SK-N-SH (cell line): ENCODE measurements around the gene DNMT3A. TPM values are rescaled to one million over a fixed set of nuclear protein-coding genes. Genes with fewer than 3 reads are reported as not detected.

ENCODE experiments used
- CTCF ChIA-PET: fragments of 300-600, 350-600 bp; formaldehyde crosslinking; extraction: SDS; loops from one replicate; lab custom pipeline; 2021; lab: Yijun Ruan, JAX
- POLR2A ChIA-PET: fragments of 350-600 bp; sonication (Branson Sonifier 250); formaldehyde crosslinking; extraction: SDS; loops from one replicate; lab custom pipeline; 2020; ENCODE audit warnings: antibody characterized with exemption, inconsistent platforms; lab: Yijun Ruan, JAX
- DNase-seq: peaks from one replicate; pipeline ENCODE4 v3.0.0; 2012
- H2AFZ ChIP-seq: fragments of 200-600 bp; sonication (generic); 2 replicates; pipeline ENCODE4 v1.8.1; 2016; ENCODE audit warnings: antibody characterized with exemption, mild to moderate bottlenecking, low read depth
- H3F3A ChIP-seq: fragments of 200-600 bp; sonication (generic); replicated peaks from 2 replicates; pipeline ENCODE3; 2016; ENCODE audit warnings: antibody characterized with exemption, mild to moderate bottlenecking; ENCODE audit not compliant: insufficient read depth
- H3K27ac ChIP-seq, 2 experiments: fragments of 200-500 bp in 1 of 2; fragments of 200-600 bp in 1 of 2; sonication (Bioruptor generic) in 1 of 2; sonication (generic), shearing (Covaris generic) in 1 of 2; 2 replicates each; pipeline versions ENCODE4 v1.5.1 to v1.6.1; 2014 to 2016; ENCODE audit warnings: low read depth in 2 of 2, inconsistent platforms in 1 of 2, low read length in 1 of 2, mild to moderate bottlenecking in 1 of 2, mixed read lengths in 1 of 2
- H3K27me3 ChIP-seq: fragments of 200-600 bp; sonication (generic), shearing (Covaris generic); 2 replicates; pipeline ENCODE4 v1.6.1; 2016; ENCODE audit warnings: mixed run types; ENCODE audit not compliant: insufficient read depth
- H3K36me3 ChIP-seq, 2 experiments: fragments of 200-500 bp in 1 of 2; fragments of 200-600 bp in 1 of 2; sonication (Bioruptor generic) in 1 of 2; sonication (generic) in 1 of 2; replicated peaks in 1 of 2; 2 replicates each; pipeline versions ENCODE3 to v1.5.1; 2014 to 2016; ENCODE audit warnings: low read length in 1 of 2, mild to moderate bottlenecking in 1 of 2; ENCODE audit not compliant: insufficient read depth in 2 of 2, control insufficient read depth in 1 of 2
- H3K4me1 ChIP-seq, 2 experiments: fragments of 200-500 bp in 1 of 2; fragments of 200-600 bp in 1 of 2; sonication (Bioruptor generic) in 1 of 2; sonication (generic), shearing (Covaris generic) in 1 of 2; 2 replicates each; pipeline versions ENCODE4 v1.5.1 to v1.6.1; 2014 to 2016; ENCODE audit warnings: low read depth in 1 of 2, low read length in 1 of 2, mixed run types in 1 of 2; ENCODE audit not compliant: insufficient read depth in 2 of 2, control insufficient read depth in 1 of 2
- H3K4me2 ChIP-seq: fragments of 200-600 bp; sonication (generic), shearing (Covaris generic); 2 replicates; pipeline ENCODE4 v1.6.1; 2017; ENCODE audit warnings: mixed run types
- H3K4me3 ChIP-seq, 2 experiments: fragments of 200-500 bp in 1 of 2; fragments of 200-600 bp in 1 of 2; sonication (Bioruptor generic) in 1 of 2; sonication (generic), shearing (Covaris generic) in 1 of 2; 2 replicates each; pipeline versions ENCODE4 v1.5.1 to v1.8.1; 2014 to 2016; ENCODE audit warnings: low read depth in 2 of 2, inconsistent platforms in 1 of 2, low read length in 1 of 2, mild to moderate bottlenecking in 1 of 2, mixed read lengths in 1 of 2, moderate library complexity in 1 of 2
- H3K79me2 ChIP-seq: fragments of 200-600 bp; sonication (generic); 2 replicates; pipeline ENCODE4 v1.8.1; 2017; ENCODE audit warnings: mild to moderate bottlenecking; ENCODE audit not compliant: insufficient read depth
- H3K9ac ChIP-seq: fragments of 200-600 bp; sonication (generic); 2 replicates; pipeline ENCODE4 v1.6.1; 2017; ENCODE audit warnings: mixed run types
- H3K9me2 ChIP-seq: fragments of 200-600 bp; sonication (generic); 2 replicates; pipeline ENCODE4 v1.6.1; 2017; ENCODE audit warnings: mixed run types
- H3K9me3 ChIP-seq: fragments of 200-600 bp; sonication (generic); 2 replicates; pipeline ENCODE4 v1.6.1; 2017; ENCODE audit warnings: mixed run types, mild to moderate bottlenecking, moderate library complexity
- H4K20me1 ChIP-seq: fragments of 200-600 bp; sonication (generic); 2 replicates; pipeline ENCODE4 v1.6.1; 2017; ENCODE audit warnings: mild to moderate bottlenecking, mixed run types; ENCODE audit not compliant: insufficient read depth
- CHD2 ChIP-seq: fragments of 150-350 bp; IDR thresholded peaks from 2 replicates; pipeline ENCODE4 v1.6.1; 2018; ENCODE audit warnings: low read length; ENCODE audit not compliant: partially characterized antibody
- ELF1 ChIP-seq: IDR thresholded peaks from 2 replicates; pipeline ENCODE4 v1.4.0; 2012
- EP300 ChIP-seq, 2 experiments: IDR thresholded peaks; 2 replicates each; pipeline versions ENCODE4 v1.4.0 to v1.6.1; 2012; ENCODE audit warnings: borderline replicate concordance in 1 of 2, low read depth in 1 of 2, low read length in 1 of 2
- FOSL2 ChIP-seq: IDR thresholded peaks from 2 replicates; pipeline ENCODE4 v1.4.0; 2012; ENCODE audit warnings: low read depth, mild to moderate bottlenecking, moderate library complexity, borderline replicate concordance
- FOXJ3 ChIP-seq: sonication (generic); formaldehyde crosslinking; IDR thresholded peaks from 2 replicates; pipeline ENCODE4 v1.5.1; 2020; ENCODE audit warnings: mild to moderate bottlenecking, missing genetic modification reagents
- FOXM1 ChIP-seq: IDR thresholded peaks from 2 replicates; pipeline ENCODE4 v1.4.0; 2012; ENCODE audit warnings: low read depth, mild to moderate bottlenecking
- MEF2A ChIP-seq: IDR thresholded peaks from 2 replicates; pipeline ENCODE4 v1.4.0; 2012; ENCODE audit warnings: low read depth, borderline replicate concordance
- MXI1 ChIP-seq: IDR thresholded peaks from 2 replicates; pipeline ENCODE4 v1.6.1; 2012; ENCODE audit warnings: mild to moderate bottlenecking, low read depth, low read length, improper control_type of control experiment
- NFIC ChIP-seq: IDR thresholded peaks from 2 replicates; pipeline ENCODE4 v1.4.0; 2012; ENCODE audit warnings: borderline replicate concordance
- NRF1 ChIP-seq: IDR thresholded peaks from 2 replicates; pipeline ENCODE4 v1.6.1; 2012; ENCODE audit warnings: low read depth, mild to moderate bottlenecking, low read length
- POLR2AphosphoS5 ChIP-seq: IDR thresholded peaks from 2 replicates; pipeline ENCODE4 v1.6.1; 2012; ENCODE audit warnings: low read depth, low read length
- RCOR1 ChIP-seq: fragments of 150-350 bp; IDR thresholded peaks from 2 replicates; pipeline ENCODE4 v1.6.1; 2017; ENCODE audit warnings: antibody characterized with exemption, low read length
- RXRA ChIP-seq: IDR thresholded peaks from 2 replicates; pipeline ENCODE4 v1.4.0; 2012; ENCODE audit warnings: low read depth, mild to moderate bottlenecking, borderline replicate concordance
- SMC3 ChIP-seq: IDR thresholded peaks from 2 replicates; pipeline ENCODE4 v1.6.1; 2012; ENCODE audit warnings: low read depth, low read length, improper control_type of control experiment
- TAF1 ChIP-seq: IDR thresholded peaks from 2 replicates; pipeline ENCODE4 v1.6.1; 2012; ENCODE audit warnings: low read depth, mild to moderate bottlenecking, low read length, moderate library complexity, borderline replicate concordance
- YY1 ChIP-seq: IDR thresholded peaks from 2 replicates; pipeline ENCODE4 v1.4.0; 2012; ENCODE audit warnings: low read depth, mild to moderate bottlenecking
- WGBS: methylation state at CpG from one replicate; pipeline ENCODE4 v1.1.6; 2017; ENCODE audit warnings: low lambda C conversion rate; 5-methylcytosine and 5-hydroxymethylcytosine counted together
- polyA plus RNA-seq, 3 experiments: library from polyadenylated mRNA; depleted of rRNA; stranded (reverse); fragments of >200 nt; gene quantifications; 2 replicates each; pipeline ENCODE4 v1.2.3, GENCODE V29; 2012
- TF ChIP-seq, protein P1 (sequence below): fragments of 150-350 bp; IDR thresholded peaks from 2 replicates; pipeline ENCODE4 v1.6.1; 2017; ENCODE audit warnings: antibody characterized with exemption, low read length, low read depth, borderline replicate concordance
- TF ChIP-seq, protein P2 (sequence below): IDR thresholded peaks from 2 replicates; pipeline ENCODE4 v1.4.0; 2012; ENCODE audit warnings: low read depth, borderline replicate concordance
- TF ChIP-seq, protein P3 (sequence below): IDR thresholded peaks from 2 replicates; pipeline ENCODE4 v1.4.0; 2012; ENCODE audit warnings: low read depth, borderline replicate concordance

The DNMT3A gene
- polyA plus RNA-seq, 1 of the 3 experiments (the other 2 are of a cell fraction), result 5.6 TPM

DNA sequence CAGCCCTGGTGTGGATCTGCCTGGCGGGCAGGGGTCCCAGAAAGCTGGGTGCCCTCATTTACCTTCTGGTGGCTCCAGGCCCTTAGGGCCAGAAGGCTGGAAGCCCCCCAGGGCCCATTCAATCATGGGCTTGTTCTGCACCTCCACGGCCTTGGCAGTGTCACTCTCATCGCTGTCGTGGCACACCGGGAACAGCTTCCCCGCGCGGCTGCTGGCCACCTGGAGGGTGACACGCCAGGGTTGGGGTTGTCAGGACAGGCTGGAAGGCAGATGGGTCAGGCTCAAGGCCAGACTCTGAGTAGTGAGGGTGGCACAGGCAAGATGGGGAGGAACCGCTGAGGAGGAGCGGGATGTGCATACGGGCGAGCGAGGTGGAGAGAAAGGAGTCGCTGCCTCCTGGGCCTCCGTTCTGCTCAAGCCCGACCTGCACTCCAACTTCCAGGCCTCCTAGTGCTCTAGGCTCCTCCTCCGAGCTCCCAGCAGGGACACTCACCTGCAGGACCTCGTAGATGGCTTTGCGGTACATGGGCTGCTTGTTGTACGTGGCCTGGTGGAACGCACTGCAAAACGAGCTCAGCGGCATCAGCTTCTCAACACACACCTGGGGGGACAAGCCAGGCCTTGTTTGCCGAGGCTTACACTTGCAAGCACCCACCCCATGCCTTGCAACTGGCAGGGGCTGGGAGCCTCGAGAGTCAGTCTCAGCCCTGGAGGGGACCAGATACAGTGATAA, 95.0 kb downstream of the DNMT3A start:
- no peaks in the 10 kb centered on the region for H3K27me3 ChIP-seq
- no peaks in the 10 kb centered on the region for H3F3A ChIP-seq
- DNase-seq, result no peak
- H2AFZ ChIP-seq, result no peak overlapping the region
- H3K79me2 ChIP-seq, result no peaks in the 10 kb centered on the region
- H3K4me1 ChIP-seq, result peaks cover 6 to 25% of the 10 kb centered on the region in 2 experiments; a peak in 3 of 4 replicates
- 97% methylated on average over 23 of the region's 26 CpGs for WGBS
- POLR2A ChIA-PET, result no interaction called here
- no peak overlapping the region for H3K4me2 ChIP-seq
- H4K20me1 ChIP-seq, result no peaks in the 10 kb centered on the region
- TF ChIP-seq SMC3, result no peak
- no peak for TF ChIP-seq FOXM1
- no peak for TF ChIP-seq POLR2AphosphoS5
- TF ChIP-seq RXRA, result no peak
- no peak for TF ChIP-seq NFIC
- TF ChIP-seq FOSL2, result no peak
- no peak for TF ChIP-seq MEF2A
- TF ChIP-seq, protein P1, sequence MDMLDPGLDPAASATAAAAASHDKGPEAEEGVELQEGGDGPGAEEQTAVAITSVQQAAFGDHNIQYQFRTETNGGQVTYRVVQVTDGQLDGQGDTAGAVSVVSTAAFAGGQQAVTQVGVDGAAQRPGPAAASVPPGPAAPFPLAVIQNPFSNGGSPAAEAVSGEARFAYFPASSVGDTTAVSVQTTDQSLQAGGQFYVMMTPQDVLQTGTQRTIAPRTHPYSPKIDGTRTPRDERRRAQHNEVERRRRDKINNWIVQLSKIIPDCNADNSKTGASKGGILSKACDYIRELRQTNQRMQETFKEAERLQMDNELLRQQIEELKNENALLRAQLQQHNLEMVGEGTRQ, result no peak
- TF ChIP-seq TAF1, result no peak
- no peak for TF ChIP-seq NRF1
- TF ChIP-seq EP300 (IDR thresholded peaks at IDR 0.05; ENCODE audit: borderline replicate concordance in 1 of 2, low read depth in 1 of 2, low read length in 1 of 2), result no peak
- no peak for TF ChIP-seq RCOR1
- TF ChIP-seq ELF1, result no peak
- TF ChIP-seq, protein P2, sequence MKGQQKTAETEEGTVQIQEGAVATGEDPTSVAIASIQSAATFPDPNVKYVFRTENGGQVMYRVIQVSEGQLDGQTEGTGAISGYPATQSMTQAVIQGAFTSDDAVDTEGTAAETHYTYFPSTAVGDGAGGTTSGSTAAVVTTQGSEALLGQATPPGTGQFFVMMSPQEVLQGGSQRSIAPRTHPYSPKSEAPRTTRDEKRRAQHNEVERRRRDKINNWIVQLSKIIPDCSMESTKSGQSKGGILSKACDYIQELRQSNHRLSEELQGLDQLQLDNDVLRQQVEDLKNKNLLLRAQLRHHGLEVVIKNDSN, result no peak
- no peak for TF ChIP-seq FOXJ3 (CRISPR knock-in tag)
- H3K36me3 ChIP-seq, result peaks cover 11 to 73% of the 10 kb centered on the region in 2 experiments
- no peak overlapping the region for H3K9ac ChIP-seq
- H3K9me3 ChIP-seq, result no peaks in the 10 kb centered on the region
- no peaks in the 10 kb centered on the region for H3K9me2 ChIP-seq
- H3K27ac ChIP-seq, result no peak overlapping the region; a peak in 1 of 4 replicates
- CTCF ChIA-PET, result interaction anchor here (0.6 to 2.9 kb wide), 6 partner anchors 18 to 254 kb away, joined by 3 to 24 read pairs (median 4); no protein-coding TSS in a partner anchor
- no peak overlapping the region for H3K4me3 ChIP-seq

DNA sequence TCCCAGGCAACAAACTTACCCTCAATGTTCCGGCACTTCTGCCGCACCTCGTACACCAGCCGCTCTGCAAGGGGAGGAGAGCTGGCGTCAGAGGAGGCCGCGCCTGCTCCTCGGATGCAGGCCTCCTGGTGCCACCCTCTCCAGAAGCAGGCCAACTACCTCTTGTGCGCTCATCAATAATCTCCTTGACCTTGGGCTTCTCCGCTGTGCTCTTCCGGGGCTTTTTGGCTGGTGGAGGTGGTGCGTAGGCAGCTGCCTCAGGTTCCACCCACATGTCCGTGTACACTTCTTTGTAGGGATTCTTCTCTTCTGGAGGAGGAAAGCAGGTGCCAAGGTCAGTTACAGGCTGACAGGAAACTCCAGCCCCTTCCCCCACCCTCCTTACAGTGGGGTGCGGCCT, 95.7 kb downstream of the DNMT3A start:
- DNase-seq, result no peak
- Histone ChIP-seq H3K79me2 (no peaks in the 10 kb centered on the region), H3K9me3 (no peaks in the 10 kb centered on the region)
- TF ChIP-seq, protein P3, sequence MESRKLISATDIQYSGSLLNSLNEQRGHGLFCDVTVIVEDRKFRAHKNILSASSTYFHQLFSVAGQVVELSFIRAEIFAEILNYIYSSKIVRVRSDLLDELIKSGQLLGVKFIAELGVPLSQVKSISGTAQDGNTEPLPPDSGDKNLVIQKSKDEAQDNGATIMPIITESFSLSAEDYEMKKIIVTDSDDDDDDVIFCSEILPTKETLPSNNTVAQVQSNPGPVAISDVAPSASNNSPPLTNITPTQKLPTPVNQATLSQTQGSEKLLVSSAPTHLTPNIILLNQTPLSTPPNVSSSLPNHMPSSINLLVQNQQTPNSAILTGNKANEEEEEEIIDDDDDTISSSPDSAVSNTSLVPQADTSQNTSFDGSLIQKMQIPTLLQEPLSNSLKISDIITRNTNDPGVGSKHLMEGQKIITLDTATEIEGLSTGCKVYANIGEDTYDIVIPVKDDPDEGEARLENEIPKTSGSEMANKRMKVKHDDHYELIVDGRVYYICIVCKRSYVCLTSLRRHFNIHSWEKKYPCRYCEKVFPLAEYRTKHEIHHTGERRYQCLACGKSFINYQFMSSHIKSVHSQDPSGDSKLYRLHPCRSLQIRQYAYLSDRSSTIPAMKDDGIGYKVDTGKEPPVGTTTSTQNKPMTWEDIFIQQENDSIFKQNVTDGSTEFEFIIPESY, result no peak
- TF ChIP-seq TAF1 (no peak), YY1 (no peak), CHD2 (no peak), MXI1 (no peak), ELF1 (no peak)
- TF ChIP-seq, all 33 proteins: peak for 0
- no peaks in the 10 kb centered on the region for H3F3A ChIP-seq
- no peak overlapping the region for H3K9ac ChIP-seq
- H3K9me2 ChIP-seq, result no peaks in the 10 kb centered on the region
- 98% methylated on average over 14 of the region's 14 CpGs for WGBS
- H3K27ac ChIP-seq, result no peak overlapping the region
- H3K36me3 ChIP-seq, result peaks cover 17 to 81% of the 10 kb centered on the region in 2 experiments
- H3K27me3 ChIP-seq, result no peaks in the 10 kb centered on the region
- peaks cover 0 to 18% of the 10 kb centered on the region in 2 experiments; a peak in 2 of 4 replicates for H3K4me1 ChIP-seq
- no peak overlapping the region for H2AFZ ChIP-seq
- ChIA-PET POLR2A (no interaction called here), CTCF (interaction anchor here (0.6 to 2.9 kb wide), 3 partner anchors 17 to 253 kb away, joined by 3 to 24 read pairs (median 4); no protein-coding TSS in a partner anchor)
- H3K4me2 ChIP-seq, result no peak overlapping the region
- no peaks in the 10 kb centered on the region for H4K20me1 ChIP-seq
- no peak overlapping the region for H3K4me3 ChIP-seq
